ENCODE measurements around the gene IGF2BP3.

IGF2BP3 gene

DNA sequence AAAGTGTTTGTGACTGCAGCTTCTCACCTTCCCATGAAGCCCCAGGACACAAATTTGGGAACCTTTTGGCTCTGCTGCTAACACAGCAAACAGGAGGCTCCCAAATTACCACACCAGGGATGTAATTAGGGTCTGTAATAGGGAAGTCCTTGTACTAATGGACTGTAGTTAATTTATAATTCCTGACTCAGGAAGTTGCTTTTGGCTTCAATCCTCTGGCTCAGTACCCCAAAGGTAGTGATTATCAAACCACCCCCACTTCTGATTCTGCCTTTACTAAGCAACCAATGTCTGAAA lies 174.9 kb downstream of the IGF2BP3 start:
- no peaks in the 10 kb centered on the region for H3K27me3 ChIP-seq (ENCODE audit: insufficient read depth, poor library complexity, severe bottlenecking)
- DNase-seq (ENCODE audit: low spot score) (no peak), ATAC-seq (ENCODE audit: low read depth) (no peak)
- peaks cover 10% of the 10 kb centered on the region for H3K4me1 ChIP-seq (ENCODE audit: insufficient read depth, poor library complexity, severe bottlenecking)
- no peak overlapping the region for H3K4me3 ChIP-seq (ENCODE audit: severe bottlenecking)
- no peaks in the 10 kb centered on the region for H3K9me3 ChIP-seq (ENCODE audit: severe bottlenecking)
- H3K36me3 ChIP-seq (ENCODE audit: low read depth) = no peaks in the 10 kb centered on the region
- no peak overlapping the region for H3K27ac ChIP-seq (ENCODE audit: poor library complexity, severe bottlenecking)
- TF ChIP-seq, protein P1, sequence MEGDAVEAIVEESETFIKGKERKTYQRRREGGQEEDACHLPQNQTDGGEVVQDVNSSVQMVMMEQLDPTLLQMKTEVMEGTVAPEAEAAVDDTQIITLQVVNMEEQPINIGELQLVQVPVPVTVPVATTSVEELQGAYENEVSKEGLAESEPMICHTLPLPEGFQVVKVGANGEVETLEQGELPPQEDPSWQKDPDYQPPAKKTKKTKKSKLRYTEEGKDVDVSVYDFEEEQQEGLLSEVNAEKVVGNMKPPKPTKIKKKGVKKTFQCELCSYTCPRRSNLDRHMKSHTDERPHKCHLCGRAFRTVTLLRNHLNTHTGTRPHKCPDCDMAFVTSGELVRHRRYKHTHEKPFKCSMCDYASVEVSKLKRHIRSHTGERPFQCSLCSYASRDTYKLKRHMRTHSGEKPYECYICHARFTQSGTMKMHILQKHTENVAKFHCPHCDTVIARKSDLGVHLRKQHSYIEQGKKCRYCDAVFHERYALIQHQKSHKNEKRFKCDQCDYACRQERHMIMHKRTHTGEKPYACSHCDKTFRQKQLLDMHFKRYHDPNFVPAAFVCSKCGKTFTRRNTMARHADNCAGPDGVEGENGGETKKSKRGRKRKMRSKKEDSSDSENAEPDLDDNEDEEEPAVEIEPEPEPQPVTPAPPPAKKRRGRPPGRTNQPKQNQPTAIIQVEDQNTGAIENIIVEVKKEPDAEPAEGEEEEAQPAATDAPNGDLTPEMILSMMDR (IDR thresholded peaks at IDR 0.05; ENCODE audit: poor library complexity, severe bottlenecking) = no peak

DNA sequence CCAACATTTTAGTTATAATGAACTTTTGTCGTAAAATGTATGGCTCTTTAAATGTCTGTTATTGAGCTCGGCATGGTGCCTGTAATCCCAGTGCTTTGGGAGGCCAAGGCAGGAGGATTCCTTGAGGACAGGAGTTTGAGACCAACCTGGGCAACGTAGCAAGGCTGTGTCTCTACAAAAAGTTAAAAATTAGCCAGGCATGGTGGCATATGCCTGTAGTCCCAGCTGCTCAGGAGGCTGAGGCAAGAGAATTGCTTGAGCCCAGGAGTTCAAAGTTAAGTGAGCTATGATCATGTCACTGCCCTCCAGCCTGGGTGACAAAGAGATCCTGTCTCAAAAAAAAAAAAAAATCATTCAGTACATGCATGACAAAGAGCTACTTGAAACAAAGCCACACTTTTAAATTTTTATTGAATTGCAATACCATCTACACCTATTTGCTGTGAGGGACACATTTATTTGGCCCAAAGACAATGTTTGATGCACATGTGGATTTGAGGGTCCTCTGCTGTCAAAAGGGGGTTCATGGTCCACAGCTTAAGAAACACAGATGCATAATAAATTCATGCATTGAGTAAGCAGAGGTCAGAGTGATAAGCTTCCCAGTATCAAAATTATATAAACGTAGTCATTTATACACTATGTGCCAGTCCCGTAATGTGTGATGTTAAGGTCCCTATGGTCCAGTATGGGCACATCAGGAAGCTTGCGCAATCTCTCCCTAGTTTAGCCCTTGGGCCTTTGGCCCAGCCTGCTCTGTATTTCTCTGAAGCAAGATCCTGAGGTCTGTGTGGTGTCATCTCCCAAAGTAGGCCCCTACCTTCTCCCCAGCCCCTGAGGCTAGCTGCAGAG lies 175.5 kb downstream of the IGF2BP3 start:
- DNase-seq (ENCODE audit: low spot score) = no peak
- H3K9me3 ChIP-seq (ENCODE audit: severe bottlenecking) = no peaks in the 10 kb centered on the region
- no peaks in the 10 kb centered on the region for H3K36me3 ChIP-seq (ENCODE audit: low read depth)
- H3K27ac ChIP-seq (ENCODE audit: poor library complexity, severe bottlenecking) = no peak overlapping the region
- TF ChIP-seq, protein P1 (IDR thresholded peaks at IDR 0.05; ENCODE audit: poor library complexity, severe bottlenecking) = no peak
- no peaks in the 10 kb centered on the region for H3K27me3 ChIP-seq (ENCODE audit: insufficient read depth, poor library complexity, severe bottlenecking)
- H3K4me3 ChIP-seq (ENCODE audit: severe bottlenecking) = no peak overlapping the region
- no peak for ATAC-seq (ENCODE audit: low read depth)
- H3K4me1 ChIP-seq (ENCODE audit: insufficient read depth, poor library complexity, severe bottlenecking) = peaks cover 10% of the 10 kb centered on the region

DNA sequence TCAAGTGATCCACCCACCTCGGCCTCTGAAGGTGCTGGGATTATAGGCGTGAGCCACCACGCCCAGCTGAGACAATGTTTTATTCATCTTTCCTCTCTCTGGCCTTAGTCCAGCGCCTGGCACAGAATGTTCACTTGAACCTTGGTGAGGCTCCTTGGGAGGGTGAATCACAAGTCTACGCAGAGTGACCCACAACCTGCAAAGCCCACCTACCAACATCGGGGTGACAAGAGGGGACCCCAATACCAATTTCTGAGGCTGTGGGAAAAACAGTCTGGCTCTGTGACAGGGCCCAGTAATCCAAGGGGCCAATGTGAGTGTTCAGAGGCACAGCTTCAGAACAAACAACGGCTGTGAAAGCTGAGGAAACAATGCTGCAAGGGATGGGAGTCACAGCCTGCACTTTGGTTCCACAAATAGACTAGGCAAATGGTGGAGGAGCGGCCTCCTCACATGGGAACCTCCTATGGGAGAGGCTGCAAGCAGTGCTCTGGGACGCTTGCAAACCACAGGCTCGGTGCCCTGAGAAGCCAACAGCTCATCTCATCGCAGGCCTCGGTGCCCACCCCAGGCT lies 176.7 kb downstream of the IGF2BP3 start:
- ATAC-seq (ENCODE audit: low read depth) (no peak), DNase-seq (ENCODE audit: low spot score) (no peak)
- Histone ChIP-seq H3K36me3 (ENCODE audit: low read depth) (no peaks in the 10 kb centered on the region), H3K27me3 (ENCODE audit: insufficient read depth, poor library complexity, severe bottlenecking) (no peaks in the 10 kb centered on the region), H3K4me3 (ENCODE audit: severe bottlenecking) (no peak overlapping the region), H3K4me1 (ENCODE audit: insufficient read depth, poor library complexity, severe bottlenecking) (peaks cover 6% of the 10 kb centered on the region), H3K9me3 (ENCODE audit: severe bottlenecking) (no peaks in the 10 kb centered on the region), H3K27ac (ENCODE audit: poor library complexity, severe bottlenecking) (no peak overlapping the region)
- TF ChIP-seq, protein P1 (IDR thresholded peaks at IDR 0.05; ENCODE audit: poor library complexity, severe bottlenecking) = no peak

GRCh38 chr7:23292623-23293022 lies 177.7 kb downstream of the IGF2BP3 start:
- DNase-seq (ENCODE audit: low spot score) (no peak), ATAC-seq (ENCODE audit: low read depth) (no peak)
- TF ChIP-seq, protein P1 (IDR thresholded peaks at IDR 0.05; ENCODE audit: poor library complexity, severe bottlenecking) = no peak
- Histone ChIP-seq H3K27ac (ENCODE audit: poor library complexity, severe bottlenecking) (no peak overlapping the region), H3K4me3 (ENCODE audit: severe bottlenecking) (no peak overlapping the region), H3K4me1 (ENCODE audit: insufficient read depth, poor library complexity, severe bottlenecking) (no peaks in the 10 kb centered on the region), H3K27me3 (ENCODE audit: insufficient read depth, poor library complexity, severe bottlenecking) (no peaks in the 10 kb centered on the region), H3K9me3 (ENCODE audit: severe bottlenecking) (no peaks in the 10 kb centered on the region), H3K36me3 (ENCODE audit: low read depth) (no peaks in the 10 kb centered on the region)
